Retina (tissue), 1 donor: ENCODE measurements around the gene AFMID.
"Not testable (repeated sequence)": the region's sequence is repeated elsewhere in the genome, so short reads cannot be mapped to it uniquely, and the experiment has no call there.

Experiments used
- DNase-seq: peaks from one replicate; pipeline ENCODE4 v3.0.0-alpha.2; 2016

The AFMID gene

GRCh38 chr17:78224231-78225087 is 37.3 kb downstream of the AFMID start:
- peak; percentile 75 for DNase-seq

DNA sequence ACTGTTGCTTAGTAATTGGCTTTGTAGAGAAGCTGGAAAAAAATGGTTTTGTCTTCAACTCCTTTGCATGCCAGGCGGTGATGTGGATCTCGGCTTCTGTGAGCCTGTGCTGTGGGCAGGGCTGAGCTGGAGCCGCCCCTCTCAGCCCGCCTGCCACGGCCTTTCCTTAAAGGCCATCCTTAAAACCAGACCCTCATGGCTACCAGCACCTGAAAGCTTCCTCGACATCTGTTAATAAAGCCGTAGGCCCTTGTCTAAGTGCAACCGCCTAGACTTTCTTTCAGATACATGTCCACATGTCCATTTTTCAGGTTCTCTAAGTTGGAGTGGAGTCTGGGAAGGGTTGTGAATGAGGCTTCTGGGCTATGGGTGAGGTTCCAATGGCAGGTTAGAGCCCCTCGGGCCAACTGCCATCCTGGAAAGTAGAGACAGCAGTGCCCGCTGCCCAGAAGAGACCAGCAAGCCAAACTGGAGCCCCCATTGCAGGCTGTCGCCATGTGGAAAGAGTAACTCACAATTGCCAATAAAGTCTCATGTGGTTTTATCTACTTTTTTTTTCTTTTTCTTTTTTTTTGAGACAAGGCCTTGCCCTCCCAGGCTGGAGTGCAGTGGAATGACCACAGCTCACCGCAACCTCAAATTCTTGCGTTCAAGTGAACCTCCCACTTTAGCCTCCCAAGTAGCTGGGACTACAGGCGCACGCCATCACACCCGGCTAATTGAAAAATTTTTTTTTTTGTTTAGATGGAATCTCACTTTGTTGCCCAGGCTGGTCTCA is 38.1 kb downstream of the AFMID start:
- DNase-seq = peak; percentile 20

GRCh38 chr17:78226055-78226758 is 39.0 kb downstream of the AFMID start:
- DNase-seq = no peak

- DNase-seq = no peak
These were observed 39.7 kb downstream of the AFMID start for GRCh38 chr17:78226759-78227454.

GRCh38 chr17:78227455-78227916 is 40.3 kb downstream of the AFMID start:
- DNase-seq = peak; percentile 34

GRCh38 chr17:78228176-78228575 is 41.0 kb downstream of the AFMID start:
- no peak for DNase-seq

GRCh38 chr17:78230252-78230962 is 43.2 kb downstream of the AFMID start:
- no peak for DNase-seq

GRCh38 chr17:78230996-78231935 is 44.1 kb downstream of the AFMID start, which contains the start of gene TMEM235:
Gene TMEM235, plus strand, starts transcription at chr17:78231631. Its CDS starts 393 bp downstream, at chr17:78232024.
- DNase-seq = no peak

DNA sequence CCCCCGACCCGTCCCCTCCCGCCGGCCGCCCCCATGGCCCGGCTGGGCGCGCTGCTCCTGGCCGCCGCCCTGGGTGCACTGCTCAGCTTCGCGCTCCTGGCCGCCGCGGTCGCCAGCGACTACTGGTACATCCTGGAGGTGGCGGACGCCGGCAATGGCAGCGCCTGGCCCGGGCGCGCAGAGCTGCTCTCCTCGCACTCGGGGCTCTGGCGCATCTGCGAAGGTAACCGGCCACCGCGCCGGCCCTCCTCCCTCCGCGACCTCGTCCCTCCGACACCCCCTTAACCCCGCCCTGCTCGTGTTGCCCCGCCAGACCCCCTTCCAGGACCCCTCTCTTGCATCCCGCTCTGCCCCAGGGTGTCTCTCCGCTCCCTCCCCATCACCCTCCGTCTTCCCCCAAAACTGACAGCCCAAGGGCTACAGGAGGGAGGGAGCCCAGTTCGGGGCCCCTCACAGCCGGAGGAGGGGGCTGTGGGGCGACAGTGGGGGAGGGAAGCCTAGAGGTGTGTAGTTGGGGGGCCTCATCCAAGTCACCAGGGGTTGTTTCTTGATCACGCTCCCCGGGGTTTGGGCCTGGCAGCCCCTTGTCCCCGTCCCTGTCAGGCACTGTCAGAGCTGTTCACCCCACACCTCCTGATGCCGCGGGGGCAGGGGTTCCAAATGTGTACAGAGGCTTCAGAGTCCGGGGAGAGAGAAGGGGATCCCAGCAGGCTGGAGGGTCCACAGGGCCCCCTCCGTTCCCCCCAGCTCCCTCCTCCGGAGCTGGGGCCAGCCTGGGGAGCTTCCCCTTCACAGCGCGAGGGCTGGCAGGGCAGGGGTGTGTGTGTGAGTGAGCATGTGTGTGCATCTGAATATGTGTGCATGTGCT is 45.1 kb downstream of the AFMID start:
- no peak for DNase-seq

GRCh38 chr17:78232859-78233173 is 45.7 kb downstream of the AFMID start:
- no peak for DNase-seq

DNA sequence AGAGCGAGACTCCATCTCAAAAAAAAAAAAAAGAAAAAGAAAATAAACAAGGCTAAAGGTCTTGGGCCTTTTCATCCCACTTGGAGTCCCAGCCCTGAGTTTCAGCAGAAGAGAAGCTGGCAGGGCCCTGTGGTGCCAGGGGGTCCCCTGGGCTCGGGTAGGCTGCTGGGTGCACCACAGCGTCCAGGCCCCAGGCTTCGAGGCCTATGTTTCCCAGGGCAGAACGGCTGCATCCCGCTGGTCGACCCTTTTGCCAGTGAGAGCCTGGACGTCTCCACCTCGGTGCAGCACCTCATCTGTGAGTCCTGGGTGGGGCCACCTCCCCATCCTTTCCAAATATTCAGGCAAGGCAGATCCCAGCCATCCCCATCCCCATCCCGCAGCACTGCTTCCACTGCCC is 46.5 kb downstream of the AFMID start:
- DNase-seq = no peak

GRCh38 chr17:78234261-78234865 is 47.2 kb downstream of the AFMID start:
- DNase-seq = no peak

DNA sequence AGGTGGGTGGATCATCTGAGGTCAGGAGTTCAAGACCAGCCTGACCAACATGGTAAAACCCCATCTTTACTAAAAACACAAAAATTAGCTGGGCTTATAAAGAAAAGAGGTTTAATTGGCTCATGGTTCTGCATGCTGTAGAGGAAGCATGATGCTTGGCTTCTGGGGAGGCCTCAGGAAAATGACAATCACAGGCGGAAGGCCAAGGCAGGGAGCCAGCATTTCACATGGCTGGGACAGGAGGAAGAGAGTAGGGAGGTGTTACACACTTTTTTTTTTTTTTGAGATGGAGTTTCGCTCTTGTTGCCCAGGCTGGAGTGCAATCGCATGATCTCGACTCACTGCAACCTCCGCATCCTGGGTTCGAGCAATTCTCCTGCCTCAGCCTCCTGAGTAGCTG is 47.9 kb downstream of the AFMID start:
- DNase-seq = not testable (repeated sequence)

GRCh38 chr17:78235885-78236284 is 48.7 kb downstream of the AFMID start:
- DNase-seq = no peak

GRCh38 chr17:78236362-78237127 is 49.4 kb downstream of the AFMID start:
- DNase-seq = no peak

GRCh38 chr17:78237401-78238012 is 50.3 kb downstream of the AFMID start:
- no peak for DNase-seq

- DNase-seq = no peak
These were observed 51.8 kb downstream of the AFMID start for GRCh38 chr17:78238823-78239488.
